Inferior parietal cortex (tissue), 1 donor: ENCODE data around the gene FOXP1.

Experiments used
- DNase-seq: peaks from one replicate; pipeline ENCODE4 v3.0.0-alpha.2; 2016; ENCODE audit errors: extremely low spot score

Gene FOXP1

GRCh38 chr3:71428841-71429596 is 154.5 kb downstream of the FOXP1 start:
- no peak for DNase-seq

- no peak for DNase-seq
These were observed 157.9 kb downstream of the FOXP1 start for GRCh38 chr3:71425491-71426071.

GRCh38 chr3:71423151-71423906 is 160.2 kb downstream of the FOXP1 start:
- no peak for DNase-seq

- no peak for DNase-seq
These were observed 161.5 kb downstream of the FOXP1 start for GRCh38 chr3:71421820-71422566.

GRCh38 chr3:71421475-71421819 is 162.1 kb downstream of the FOXP1 start:
- no peak for DNase-seq

- DNase-seq, result no peak
These were observed 164.2 kb downstream of the FOXP1 start for GRCh38 chr3:71419369-71419768.

GRCh38 chr3:71417791-71418190 is 165.7 kb downstream of the FOXP1 start:
- DNase-seq, result no peak

- no peak for DNase-seq
These were observed 166.7 kb downstream of the FOXP1 start for GRCh38 chr3:71416876-71417275.

GRCh38 chr3:71415681-71416122 is 167.8 kb downstream of the FOXP1 start:
- no peak for DNase-seq

- no peak for DNase-seq
These were observed 169.2 kb downstream of the FOXP1 start for GRCh38 chr3:71414189-71414927.

GRCh38 chr3:71413572-71413971 is 170.0 kb downstream of the FOXP1 start:
- DNase-seq, result no peak

- no peak for DNase-seq
These were observed 174.2 kb downstream of the FOXP1 start for GRCh38 chr3:71409352-71409751.

GRCh38 chr3:71408903-71409302 is 174.6 kb downstream of the FOXP1 start:
- no peak for DNase-seq

GRCh38 chr3:71407823-71408222 is 175.7 kb downstream of the FOXP1 start:
- DNase-seq, result no peak

GRCh38 chr3:71406972-71407810 is 176.3 kb downstream of the FOXP1 start:
- DNase-seq, result no peak

GRCh38 chr3:71402911-71403310 is 180.6 kb downstream of the FOXP1 start:
- no peak for DNase-seq

- no peak for DNase-seq
These were observed 181.2 kb downstream of the FOXP1 start for GRCh38 chr3:71402280-71402679.

GRCh38 chr3:71401695-71402231 is 181.8 kb downstream of the FOXP1 start:
- DNase-seq, result no peak

- no peak for DNase-seq
These were observed 182.5 kb downstream of the FOXP1 start for GRCh38 chr3:71400986-71401451.

- DNase-seq, result no peak
These were observed 184.1 kb downstream of the FOXP1 start for GRCh38 chr3:71399478-71399877.
